Tongue (tissue), 2 donors: ENCODE measurements around the gene EGLN3. TPM values are rescaled to one million over a fixed set of nuclear protein-coding genes. Genes with fewer than 3 reads are reported as not detected.

Source experiments
- DNase-seq: peaks from one replicate; pipeline ENCODE4 v3.0.0-alpha.2; 2015
- total RNA-seq: library from RNA; depleted of rRNA; stranded (reverse); fragments of >200 nt; gene quantifications from one replicate; pipeline ENCODE4 v1.2.3, GENCODE V29; 2014

Gene EGLN3
- total RNA-seq, 1 donor from 2014 or later, result 76.5 TPM

GRCh38 chr14:33962016-33962415 is 11.1 kb upstream of the EGLN3 start:
- peak; percentile 62 for DNase-seq

- DNase-seq, result no peak
These were observed 8.8 kb upstream of the EGLN3 start for GRCh38 chr14:33959692-33960151.

GRCh38 chr14:33958605-33959226 is 7.8 kb upstream of the EGLN3 start:
- DNase-seq, result no peak

- no peak for DNase-seq
These were observed 7.1 kb upstream of the EGLN3 start for GRCh38 chr14:33957993-33958392.

GRCh38 chr14:33957299-33957698 is 6.4 kb upstream of the EGLN3 start:
- DNase-seq, result no peak

GRCh38 chr14:33956640-33957039 is 5.8 kb upstream of the EGLN3 start:
- DNase-seq, result no peak

GRCh38 chr14:33954016-33954598 is 3.2 kb upstream of the EGLN3 start:
- DNase-seq, result peak; percentile 50

GRCh38 chr14:33952541-33952940 is 1.7 kb upstream of the EGLN3 start:
- DNase-seq, result no peak

GRCh38 chr14:33951183-33951840 is 438 bp upstream of the EGLN3 start:
- no peak for DNase-seq

GRCh38 chr14:33949411-33949893 is 1.4 kb downstream of the EGLN3 start:
- DNase-seq, result no peak

- DNase-seq, result no peak
These were observed 1.9 kb downstream of the EGLN3 start for GRCh38 chr14:33948869-33949408.

- no peak for DNase-seq
These were observed 2.6 kb downstream of the EGLN3 start for GRCh38 chr14:33948145-33948868.

- peak; percentile 27 for DNase-seq
These were observed 4.0 kb downstream of the EGLN3 start for GRCh38 chr14:33946679-33947476.

- DNase-seq, result no peak
These were observed 5.4 kb downstream of the EGLN3 start for GRCh38 chr14:33945210-33946088.

GRCh38 chr14:33943096-33943883 is 7.6 kb downstream of the EGLN3 start:
- DNase-seq, result peak; percentile 52

GRCh38 chr14:33941718-33942117 is 9.2 kb downstream of the EGLN3 start:
- no peak for DNase-seq

- DNase-seq, result no peak
These were observed 10.3 kb downstream of the EGLN3 start for GRCh38 chr14:33940561-33941011.

- DNase-seq, result peak; percentile 89
These were observed 12.5 kb downstream of the EGLN3 start for GRCh38 chr14:33938131-33938949.

- DNase-seq, result no peak
These were observed 14.5 kb downstream of the EGLN3 start for GRCh38 chr14:33936391-33936790.
